ENCODE data around the gene WNT6. TPM values are rescaled to one million over a fixed set of nuclear protein-coding genes. Genes with fewer than 3 reads are reported as not detected.

WNT6 gene
- total RNA-seq, 1 donor from 2014 or later, result 0.64 TPM

DNA sequence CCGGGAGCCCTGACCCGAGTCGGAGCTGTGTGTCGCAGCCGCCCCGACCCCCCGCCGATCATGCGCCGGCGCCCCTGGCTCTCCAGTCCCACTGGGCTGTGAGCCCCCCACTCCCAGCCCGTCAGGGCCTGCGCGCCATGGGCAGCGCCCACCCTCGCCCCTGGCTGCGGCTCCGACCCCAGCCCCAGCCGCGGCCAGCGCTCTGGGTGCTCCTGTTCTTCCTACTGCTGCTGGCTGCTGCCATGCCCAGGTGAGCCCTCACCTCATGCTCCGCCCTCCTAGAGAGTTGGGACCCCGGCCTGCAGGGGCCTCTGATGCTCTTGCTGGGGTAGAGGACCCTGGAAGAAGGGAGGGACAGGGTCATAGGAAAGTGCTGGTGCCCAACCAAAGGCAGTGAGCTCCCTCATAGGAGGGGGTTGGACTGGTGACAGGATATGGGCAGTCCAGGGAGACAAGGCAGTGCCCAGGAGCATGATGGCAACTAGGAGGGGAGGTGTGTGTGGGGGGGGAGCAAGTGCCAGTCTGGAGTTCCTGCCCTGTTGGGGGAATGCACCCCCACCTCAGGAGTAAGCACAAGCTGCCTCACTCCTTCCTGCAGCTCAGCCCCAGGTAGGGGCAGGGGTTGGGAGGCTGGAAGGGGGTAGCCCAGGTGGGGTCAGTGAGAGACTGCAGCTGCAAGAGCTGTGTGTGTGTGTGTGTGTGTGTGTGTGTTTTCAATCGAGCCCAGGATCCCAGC is 21.4 kb downstream of the WNT6 start:
- no peak overlapping the region for H3K27ac Mint-ChIP-seq (ENCODE audit: unreplicated experiment)
- peaks cover 17% of the 10 kb centered on the region for H3K4me1 Mint-ChIP-seq (ENCODE audit: unreplicated experiment)
- no peaks in the 10 kb centered on the region for H3K36me3 Mint-ChIP-seq (ENCODE audit: unreplicated experiment)
- DNase-seq (ENCODE audit: extremely low spot score, unreplicated experiment), result no peak
- H3K4me3 Mint-ChIP-seq (ENCODE audit: unreplicated experiment), result no peak overlapping the region
- H3K27me3 Mint-ChIP-seq (ENCODE audit: unreplicated experiment), result peaks cover 65% of the 10 kb centered on the region
- TF ChIP-seq, protein P1, sequence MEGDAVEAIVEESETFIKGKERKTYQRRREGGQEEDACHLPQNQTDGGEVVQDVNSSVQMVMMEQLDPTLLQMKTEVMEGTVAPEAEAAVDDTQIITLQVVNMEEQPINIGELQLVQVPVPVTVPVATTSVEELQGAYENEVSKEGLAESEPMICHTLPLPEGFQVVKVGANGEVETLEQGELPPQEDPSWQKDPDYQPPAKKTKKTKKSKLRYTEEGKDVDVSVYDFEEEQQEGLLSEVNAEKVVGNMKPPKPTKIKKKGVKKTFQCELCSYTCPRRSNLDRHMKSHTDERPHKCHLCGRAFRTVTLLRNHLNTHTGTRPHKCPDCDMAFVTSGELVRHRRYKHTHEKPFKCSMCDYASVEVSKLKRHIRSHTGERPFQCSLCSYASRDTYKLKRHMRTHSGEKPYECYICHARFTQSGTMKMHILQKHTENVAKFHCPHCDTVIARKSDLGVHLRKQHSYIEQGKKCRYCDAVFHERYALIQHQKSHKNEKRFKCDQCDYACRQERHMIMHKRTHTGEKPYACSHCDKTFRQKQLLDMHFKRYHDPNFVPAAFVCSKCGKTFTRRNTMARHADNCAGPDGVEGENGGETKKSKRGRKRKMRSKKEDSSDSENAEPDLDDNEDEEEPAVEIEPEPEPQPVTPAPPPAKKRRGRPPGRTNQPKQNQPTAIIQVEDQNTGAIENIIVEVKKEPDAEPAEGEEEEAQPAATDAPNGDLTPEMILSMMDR (IDR thresholded peaks at IDR 0.05), result no peak
- H3K9me3 Mint-ChIP-seq (ENCODE audit: unreplicated experiment), result no peaks in the 10 kb centered on the region

DNA sequence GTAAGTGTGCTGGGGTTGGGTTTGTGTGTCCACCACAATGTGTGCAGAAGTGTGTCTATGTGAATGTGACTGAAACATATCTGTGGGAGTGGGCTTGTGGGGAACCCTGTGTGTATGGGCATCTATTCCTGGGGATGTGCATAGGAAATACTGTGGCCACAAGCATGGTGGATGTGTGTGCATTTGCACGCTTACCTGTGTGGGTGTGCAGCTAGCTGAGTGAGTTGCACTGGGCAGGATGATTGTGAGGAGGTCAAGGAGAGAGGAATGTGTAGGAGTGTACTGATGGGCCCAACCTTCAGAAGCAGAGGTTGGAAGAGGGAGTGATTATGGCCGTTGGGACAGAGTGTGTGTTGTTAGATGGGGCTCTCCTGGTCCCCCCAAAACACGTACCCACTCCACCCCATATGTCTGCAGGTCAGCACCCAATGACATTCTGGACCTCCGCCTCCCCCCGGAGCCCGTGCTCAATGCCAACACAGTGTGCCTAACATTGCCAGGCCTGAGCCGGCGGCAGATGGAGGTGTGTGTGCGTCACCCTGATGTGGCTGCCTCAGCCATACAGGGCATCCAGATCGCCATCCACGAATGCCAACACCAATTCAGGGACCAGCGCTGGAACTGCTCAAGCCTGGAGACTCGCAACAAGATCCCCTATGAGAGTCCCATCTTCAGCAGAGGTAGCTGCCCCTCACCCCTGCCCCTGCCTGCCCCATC is 22.3 kb downstream of the WNT6 start:
- H3K9me3 Mint-ChIP-seq (ENCODE audit: unreplicated experiment), result no peaks in the 10 kb centered on the region
- H3K36me3 Mint-ChIP-seq (ENCODE audit: unreplicated experiment), result no peaks in the 10 kb centered on the region
- no peak overlapping the region for H3K27ac Mint-ChIP-seq (ENCODE audit: unreplicated experiment)
- H3K27me3 Mint-ChIP-seq (ENCODE audit: unreplicated experiment), result peaks cover 65% of the 10 kb centered on the region
- TF ChIP-seq, protein P1 (IDR thresholded peaks at IDR 0.05), result no peak
- no peak for DNase-seq (ENCODE audit: extremely low spot score, unreplicated experiment)
- peaks cover 17% of the 10 kb centered on the region for H3K4me1 Mint-ChIP-seq (ENCODE audit: unreplicated experiment)
- no peak overlapping the region for H3K4me3 Mint-ChIP-seq (ENCODE audit: unreplicated experiment)

DNA sequence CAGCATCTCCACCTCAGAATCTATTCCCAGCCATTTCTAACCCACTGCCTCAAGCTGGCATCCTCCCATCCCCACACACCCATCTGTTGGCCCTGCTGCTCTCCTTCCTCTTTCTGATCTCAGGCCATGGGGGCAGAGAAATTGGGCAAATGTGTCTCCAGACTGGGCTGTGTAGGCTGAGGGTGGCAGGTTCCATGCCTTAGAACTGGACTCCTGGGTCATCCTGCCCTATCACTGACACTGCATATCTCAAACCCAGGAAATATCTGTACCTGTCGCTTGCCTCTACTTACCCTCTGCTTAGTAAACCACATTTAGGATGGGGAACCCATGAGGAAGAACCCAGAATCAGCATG is 22.8 kb downstream of the WNT6 start:
- peaks cover 17% of the 10 kb centered on the region for H3K4me1 Mint-ChIP-seq (ENCODE audit: unreplicated experiment)
- no peaks in the 10 kb centered on the region for H3K9me3 Mint-ChIP-seq (ENCODE audit: unreplicated experiment)
- H3K27ac Mint-ChIP-seq (ENCODE audit: unreplicated experiment), result no peak overlapping the region
- H3K36me3 Mint-ChIP-seq (ENCODE audit: unreplicated experiment), result no peaks in the 10 kb centered on the region
- DNase-seq (ENCODE audit: extremely low spot score, unreplicated experiment), result no peak
- TF ChIP-seq, protein P1 (IDR thresholded peaks at IDR 0.05), result no peak
- no peak overlapping the region for H3K4me3 Mint-ChIP-seq (ENCODE audit: unreplicated experiment)
- H3K27me3 Mint-ChIP-seq (ENCODE audit: unreplicated experiment), result peaks cover 70% of the 10 kb centered on the region

DNA sequence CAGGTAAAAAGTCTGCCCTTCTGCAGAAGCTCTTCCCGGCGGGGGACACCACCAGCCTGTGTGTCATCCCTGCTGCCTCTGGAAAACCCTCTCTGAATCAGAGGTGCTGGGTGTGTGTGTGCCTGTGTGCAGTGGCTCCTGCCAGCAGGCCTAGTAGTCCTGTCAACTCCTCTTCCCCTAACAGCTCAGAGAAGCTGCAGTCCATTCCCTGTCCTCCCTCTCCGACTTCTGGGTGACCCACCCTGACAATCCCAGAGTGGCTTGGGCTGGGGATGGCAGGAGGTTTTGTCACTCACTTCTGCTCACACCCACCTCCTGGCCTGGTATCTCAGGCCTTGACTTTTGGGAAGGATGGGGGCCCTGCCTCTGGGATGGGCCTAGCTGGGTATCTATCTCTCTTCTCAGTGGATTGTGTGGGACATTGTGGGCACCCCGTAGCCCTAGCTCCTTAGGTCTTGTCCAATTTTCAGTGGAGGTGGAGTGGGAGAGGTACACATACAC is 23.3 kb downstream of the WNT6 start:
- H3K4me1 Mint-ChIP-seq (ENCODE audit: unreplicated experiment), result peaks cover 17% of the 10 kb centered on the region
- H3K27me3 Mint-ChIP-seq (ENCODE audit: unreplicated experiment), result peaks cover 74% of the 10 kb centered on the region
- H3K9me3 Mint-ChIP-seq (ENCODE audit: unreplicated experiment), result no peaks in the 10 kb centered on the region
- no peaks in the 10 kb centered on the region for H3K36me3 Mint-ChIP-seq (ENCODE audit: unreplicated experiment)
- DNase-seq (ENCODE audit: extremely low spot score, unreplicated experiment), result no peak
- H3K27ac Mint-ChIP-seq (ENCODE audit: unreplicated experiment), result no peak overlapping the region
- TF ChIP-seq, protein P1 (IDR thresholded peaks at IDR 0.05), result no peak
- peak overlapping the region; percentile 22 for H3K4me3 Mint-ChIP-seq (ENCODE audit: unreplicated experiment)

Measured in osteocyte (in vitro differentiated cells).